Measurements from ENCODE around the gene NFIC.
A peak's percentile ranks its signal among the peaks of the same experiment; 100 is the strongest.
"Not testable (repeated sequence)": the region's sequence is repeated elsewhere in the genome, so short reads cannot be mapped to it uniquely, and the experiment has no call there.

The NFIC gene

GRCh38 chr19:3431760-3432397 lies 65.5 kb downstream of the NFIC start:
- DNase-seq: no peak

- DNase-seq: no peak
Measured at GRCh38 chr19:3433313-3433712, 66.9 kb downstream of the NFIC start.

DNA sequence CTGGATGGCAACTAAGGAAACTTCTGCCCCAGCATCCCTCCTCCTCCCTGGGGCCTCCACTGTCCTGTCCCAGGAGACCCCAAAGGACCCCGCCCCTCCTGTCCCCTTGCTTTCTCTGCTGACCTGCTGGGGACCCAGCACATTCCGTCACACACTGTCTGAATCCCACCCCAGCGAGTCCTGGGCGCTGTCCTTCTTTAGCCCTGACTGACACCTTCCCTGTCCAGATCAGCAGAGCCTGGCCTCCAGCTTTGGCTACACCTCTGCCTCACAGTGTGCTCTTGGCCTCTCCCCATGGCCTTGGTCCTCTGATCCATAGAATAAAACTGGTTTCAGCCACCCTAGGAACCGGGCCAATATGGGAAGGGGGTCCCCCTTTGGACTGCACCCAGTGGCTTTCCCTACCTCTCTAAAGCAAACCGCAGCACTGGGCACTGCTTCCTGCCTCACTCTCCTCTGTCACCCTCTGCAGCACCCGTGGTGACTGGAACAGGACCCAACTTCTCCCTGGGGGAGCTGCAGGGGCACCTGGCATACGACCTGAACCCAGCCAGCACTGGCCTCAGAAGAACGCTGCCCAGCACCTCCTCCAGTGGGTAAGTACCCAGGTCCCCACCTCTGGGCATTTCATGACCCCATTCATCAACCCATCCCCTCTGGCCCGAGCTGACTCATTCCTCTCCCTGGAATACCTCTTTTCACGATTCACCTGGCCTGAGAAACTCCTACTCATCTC lies 67.6 kb downstream of the NFIC start:
- DNase-seq: no peak

- DNase-seq: peak; percentile 95
Measured at GRCh38 chr19:3434630-3435553, 68.5 kb downstream of the NFIC start.

GRCh38 chr19:3440082-3440481 lies 73.7 kb downstream of the NFIC start:
- DNase-seq: peak; percentile 67

DNA sequence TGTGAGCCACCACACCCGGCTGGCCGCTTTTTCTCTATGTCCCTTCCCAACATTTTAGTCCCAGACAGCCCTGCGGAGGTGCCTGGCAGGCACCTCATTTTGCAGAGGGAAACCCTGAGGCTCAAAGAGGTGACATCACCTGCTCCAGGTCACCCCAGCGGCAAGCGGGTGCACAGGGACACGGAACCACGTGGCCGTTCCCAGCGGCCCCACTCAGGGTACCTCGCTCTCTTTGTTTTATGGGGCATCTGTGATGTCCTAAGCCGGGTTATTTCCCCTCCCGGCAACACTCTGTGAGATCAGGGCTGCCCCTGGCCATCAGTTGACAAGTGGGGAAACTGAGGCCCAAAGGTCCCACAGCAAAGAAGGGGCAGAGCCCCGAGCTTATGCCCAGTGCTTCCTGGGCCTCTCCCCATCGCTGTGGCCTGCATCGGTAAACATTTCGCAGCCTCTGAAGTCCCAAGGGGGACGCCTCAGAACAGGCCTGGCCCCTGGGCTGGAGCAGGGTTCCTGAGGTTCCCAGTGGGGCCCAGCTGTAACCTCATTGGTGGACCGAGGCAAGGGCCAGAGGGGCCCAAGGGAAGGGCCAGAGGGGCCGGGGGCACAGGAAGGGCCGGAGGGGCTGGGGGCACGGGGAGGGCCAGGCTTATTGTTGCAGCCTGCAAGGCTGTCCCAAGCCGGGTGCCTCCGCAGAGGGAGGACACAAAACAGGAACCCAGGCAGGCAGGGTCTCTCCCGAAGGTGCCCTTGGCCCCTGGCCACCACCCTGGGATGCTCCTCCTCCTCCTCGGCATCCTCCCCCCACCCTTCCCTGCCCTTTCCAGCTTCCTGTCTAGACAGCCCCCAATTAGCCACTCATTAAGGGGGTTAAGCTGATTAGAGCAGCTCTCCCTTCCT lies 75.0 kb downstream of the NFIC start:
- DNase-seq: no peak

DNA sequence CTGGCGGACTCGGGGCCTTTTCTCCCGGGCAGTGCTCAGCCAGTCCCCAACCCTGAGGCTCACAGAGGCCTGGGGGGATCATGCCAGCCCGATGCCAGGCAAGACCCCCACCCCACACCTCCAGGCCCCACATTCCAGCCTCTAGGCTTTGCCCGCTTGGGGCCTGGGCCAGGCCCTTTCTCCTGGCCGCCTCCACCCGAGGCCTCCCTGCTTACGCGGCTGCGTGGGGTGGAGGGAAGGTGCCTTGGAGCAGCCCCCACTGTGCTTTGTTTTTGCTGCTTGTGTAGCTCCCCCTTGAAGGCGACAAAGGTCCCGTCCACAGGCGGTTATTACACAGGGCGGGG lies 75.6 kb downstream of the NFIC start:
- DNase-seq: no peak

- DNase-seq: no peak
Measured at GRCh38 chr19:3442487-3443071, 76.2 kb downstream of the NFIC start.

GRCh38 chr19:3443840-3444694 lies 77.7 kb downstream of the NFIC start:
- DNase-seq: no peak

DNA sequence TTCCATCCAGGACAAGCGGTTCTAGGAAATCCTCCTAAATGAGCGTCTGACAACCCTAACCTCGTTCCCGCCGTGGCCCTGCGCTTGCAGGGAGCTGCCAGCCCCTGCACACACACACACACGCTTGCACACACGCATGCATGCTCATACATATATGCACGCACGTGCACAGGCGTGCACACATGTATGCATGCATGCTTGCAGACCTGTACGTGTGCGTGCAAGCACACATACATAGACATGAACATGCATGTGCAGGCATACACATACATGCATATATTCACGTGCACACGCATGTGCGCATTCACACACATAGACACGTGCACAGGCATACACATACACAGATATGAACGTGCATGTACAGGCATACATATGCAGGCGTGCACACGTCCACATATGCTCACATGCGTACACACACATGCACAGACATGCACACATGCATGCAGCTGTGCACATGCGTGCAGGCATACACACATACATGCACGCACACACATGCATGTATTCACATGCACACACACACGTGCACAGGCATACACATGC lies 78.4 kb downstream of the NFIC start:
- DNase-seq: no peak

- DNase-seq: not testable (repeated sequence)
Measured at GRCh38 chr19:3446657-3447056, 80.3 kb downstream of the NFIC start.

GRCh38 chr19:3448616-3449334 lies 82.4 kb downstream of the NFIC start:
- DNase-seq: no peak

DNA sequence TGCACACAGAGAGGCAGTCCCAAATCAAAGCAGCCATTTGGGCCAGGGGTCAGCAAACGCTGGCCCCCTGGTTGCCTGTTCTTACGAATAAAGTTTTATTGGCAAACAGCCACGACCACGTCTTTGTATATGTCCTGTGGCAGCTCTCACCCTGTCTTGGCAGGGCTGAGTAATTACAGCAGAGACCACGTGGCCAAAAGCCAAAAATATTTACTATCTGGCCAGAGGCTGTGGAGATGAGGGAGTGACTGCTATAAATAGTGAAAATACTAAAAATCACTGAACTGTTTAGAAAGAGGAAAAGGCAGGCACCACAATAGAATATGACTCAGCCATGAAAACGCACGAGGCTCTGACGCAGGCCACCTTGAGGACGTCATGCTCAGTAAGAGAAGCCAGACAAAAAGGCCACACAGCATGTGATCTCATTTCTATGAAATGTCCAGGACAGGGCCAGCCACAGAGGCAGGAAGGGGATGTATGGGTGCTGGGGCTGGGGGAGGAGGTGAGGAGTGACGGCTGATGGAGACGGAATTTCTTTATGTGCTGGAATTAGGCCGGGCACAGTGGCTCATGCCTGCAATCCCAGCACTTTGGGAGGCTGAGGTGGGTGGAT lies 84.5 kb downstream of the NFIC start:
- no peak for DNase-seq

DNA sequence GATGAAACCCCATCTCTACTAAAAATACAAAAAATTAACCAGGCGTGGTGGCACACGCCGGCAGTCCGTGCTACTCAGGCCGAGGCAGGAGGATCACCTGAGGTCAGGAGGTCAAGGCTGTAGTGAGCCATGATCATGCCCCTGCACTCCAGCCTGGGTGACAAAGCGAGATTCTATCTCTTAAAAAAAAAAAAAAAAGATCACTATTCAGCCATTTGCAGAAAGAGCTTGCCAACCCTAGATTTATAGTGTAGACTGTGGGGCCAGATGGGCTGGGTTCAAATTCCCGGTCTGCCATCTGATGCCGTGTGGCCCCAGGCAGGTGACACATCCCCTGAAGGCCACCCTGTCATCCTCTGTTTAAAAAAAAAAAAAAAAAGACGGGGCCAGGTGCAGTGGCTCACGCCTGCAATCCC lies 85.1 kb downstream of the NFIC start:
- DNase-seq: no peak

GRCh38 chr19:3452171-3452941 lies 86.0 kb downstream of the NFIC start:
- no peak for DNase-seq

- not testable (repeated sequence) for DNase-seq
Measured at GRCh38 chr19:3452942-3453214, 86.5 kb downstream of the NFIC start.

- no peak for DNase-seq
Measured at GRCh38 chr19:3453840-3454239, 87.5 kb downstream of the NFIC start.

DNA sequence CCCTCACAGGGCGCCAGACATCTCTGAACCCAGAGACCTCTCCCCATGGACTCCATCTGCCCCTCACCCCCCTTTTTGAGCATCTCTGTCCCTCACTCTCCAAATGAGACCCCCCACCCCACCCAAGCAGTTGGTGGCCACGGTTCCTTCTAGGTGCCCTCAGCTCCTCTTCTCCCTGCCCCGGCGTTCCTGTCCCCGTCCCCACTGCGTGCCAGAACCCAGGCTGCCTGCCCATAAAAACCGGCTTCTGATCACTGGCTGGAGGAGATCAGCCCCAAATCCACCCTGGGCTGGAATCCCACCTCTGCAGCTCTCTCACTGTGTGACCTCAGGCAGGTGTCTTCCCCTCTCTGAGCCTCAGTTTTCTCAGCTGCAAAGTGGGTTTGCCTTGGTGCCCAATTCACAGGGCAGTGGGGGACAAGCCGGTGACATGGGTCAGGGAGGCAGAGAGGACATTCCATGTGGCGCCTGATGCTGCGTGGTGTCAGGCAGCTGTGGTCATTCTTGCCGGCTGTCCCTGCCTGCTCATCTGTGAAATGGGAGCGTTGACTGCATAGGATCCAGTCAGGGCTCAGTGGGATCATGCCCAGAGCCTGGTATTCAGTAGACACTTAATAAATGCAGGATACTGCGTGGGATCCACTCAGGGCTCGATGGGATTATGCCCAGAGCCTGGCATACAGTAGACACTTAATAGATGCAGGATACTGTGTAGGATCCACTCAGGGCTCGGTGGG lies 88.4 kb downstream of the NFIC start:
- no peak for DNase-seq

Data from CD4-positive, alpha-beta T cell treated with Interleukin-17A for 1 hour (primary cell).